Endothelial cell of umbilical vein (primary cell): ENCODE measurements around the gene HIPK4. TPM values are rescaled to one million over a fixed set of nuclear protein-coding genes. Genes with fewer than 3 reads are reported as not detected.

Experiments
- BruUV-seq: library from RNA; stranded (reverse); fragments of 400-500 nt; replicated peaks from 2 replicates; lab custom pipeline; 2021; lab: Mats Ljungman, UMichigan
- CTCF ChIA-PET: fragments of 300-600, 350-600 bp; sonication (Branson Sonifier 250); formaldehyde crosslinking; loops from one replicate; lab custom pipeline; 2021; ENCODE audit warnings: antibody characterized with exemption, inconsistent platforms; lab: Charles Lee
- POLR2A ChIA-PET: fragments of 300-600, 350-600 bp; sonication (Branson Sonifier 250); formaldehyde crosslinking; loops from one replicate; lab custom pipeline; 2021; ENCODE audit warnings: antibody characterized with exemption, inconsistent platforms; lab: Charles Lee
- DNase-seq: peaks from one replicate; pipeline ENCODE4 v3.0.0-alpha.2; 2011; ENCODE audit warnings: low read depth, low spot score
- FAIRE-seq: peaks from 2 replicates; lab custom pipeline; 2011; peaks lifted over from hg19 to GRCh38; lab: Jason Lieb, UNC
- H2AFZ ChIP-seq: 2 replicates; pipeline ENCODE4 v1.6.0; 2012; ENCODE audit warnings: low read depth, low read length, control low read depth, inconsistent platforms
- H3K27ac ChIP-seq: 2 replicates; pipeline ENCODE4 v1.5.1; 2011; ENCODE audit warnings: low read depth, mild to moderate bottlenecking, control low read depth, low read length, moderate library complexity; ENCODE audit not compliant: insufficient read depth
- H3K27me3 ChIP-seq, 2 experiments: 2 replicates each; pipeline versions ENCODE4 v1.6.0 to v1.6.1; 2011; ENCODE audit warnings: low read length in 2 of 2, mixed read lengths in 1 of 2; ENCODE audit not compliant: control insufficient read depth in 2 of 2, insufficient read depth in 2 of 2
- H3K36me3 ChIP-seq, 2 experiments: 2 replicates in 1 of 2; 3 replicates in 1 of 2; pipeline ENCODE4 v1.5.1; 2011; ENCODE audit warnings: low read length in 2 of 2, mild to moderate bottlenecking in 1 of 2, moderate library complexity in 1 of 2; ENCODE audit not compliant: control insufficient read depth in 2 of 2, insufficient read depth in 2 of 2; ENCODE audit errors: extremely low read depth in 1 of 2
- H3K4me1 ChIP-seq: 3 replicates; pipeline ENCODE4 v1.5.1; 2011; ENCODE audit warnings: mild to moderate bottlenecking, low read length; ENCODE audit not compliant: control insufficient read depth, insufficient read depth; ENCODE audit errors: extremely low read depth
- H3K4me2 ChIP-seq: 2 replicates; pipeline ENCODE4 v1.6.1; 2011; ENCODE audit warnings: low read length, control low read depth, mixed read lengths; ENCODE audit not compliant: insufficient read depth
- H3K4me3 ChIP-seq, 3 experiments: fragments of 200-600 bp in 1 of 3; sonication (generic), shearing (Covaris generic) in 1 of 3; replicated peaks in 1 of 3; 2 replicates each; pipeline ENCODE4 v1.5.1; 2011 to 2016; ENCODE audit warnings: control low read depth in 3 of 3, low read length in 3 of 3, mild to moderate bottlenecking in 2 of 3, inconsistent platforms in 1 of 3, low read depth in 1 of 3, moderate library complexity in 1 of 3; ENCODE audit not compliant: insufficient read depth in 1 of 3
- H3K79me2 ChIP-seq: 2 replicates; pipeline ENCODE4 v1.6.0; 2012; ENCODE audit warnings: low read length, inconsistent platforms; ENCODE audit not compliant: control insufficient read depth, insufficient read depth
- H3K9ac ChIP-seq: replicated peaks from 2 replicates; pipeline ENCODE3; 2011; ENCODE audit warnings: low read length, control low read depth; ENCODE audit not compliant: insufficient read depth; ENCODE audit errors: extremely low read depth
- H3K9me1 ChIP-seq: replicated peaks from 3 replicates; pipeline ENCODE4 v1.6.0; 2011; ENCODE audit warnings: mild to moderate bottlenecking, low read length; ENCODE audit not compliant: control insufficient read depth, insufficient read depth; ENCODE audit errors: extremely low read depth
- H3K9me3 ChIP-seq: replicated peaks from 2 replicates; pipeline ENCODE4 v1.5.1; 2012; ENCODE audit warnings: low read length, inconsistent platforms; ENCODE audit not compliant: control insufficient read depth, insufficient read depth
- H4K20me1 ChIP-seq: replicated peaks from 2 replicates; pipeline ENCODE3; 2011; ENCODE audit warnings: mild to moderate bottlenecking, low read length; ENCODE audit not compliant: control insufficient read depth, insufficient read depth; ENCODE audit errors: extremely low read depth
- GATA2 ChIP-seq: IDR thresholded peaks from 2 replicates; pipeline ENCODE4 v1.7.0; 2011; ENCODE audit warnings: low read depth, mild to moderate bottlenecking, moderate library complexity, mixed read lengths, low read length; ENCODE audit not compliant: insufficient read length, insufficient read depth
- JUN ChIP-seq: IDR thresholded peaks from 2 replicates; pipeline ENCODE4 v1.6.1; 2011; ENCODE audit warnings: borderline replicate concordance, low read depth; ENCODE audit not compliant: insufficient read length, insufficient read depth
- POLR2AphosphoS5 ChIP-seq: IDR thresholded peaks from 2 replicates; pipeline ENCODE4 v1.6.1; 2012; ENCODE audit warnings: low read depth, mild to moderate bottlenecking, control low read depth, low read length, moderate library complexity; ENCODE audit not compliant: insufficient read depth
- dilution Hi-C: fragments of 300-500 bp; cut with MboI; formaldehyde crosslinking; loops from one replicate; pipeline ENCODE4 v1.15.0; 2019; ENCODE audit warnings: low sequenced_read_pairs; ENCODE audit not compliant: extremely low pct_ligation_motif_present
- intact Hi-C: fragments of 100-400 bp; cut with micrococcal nuclease; formaldehyde crosslinking; loops from one replicate; pipeline ENCODE4 v1.10.0; 2022
- polyA plus RNA-seq, 4 experiments: library from polyadenylated mRNA; depleted of rRNA in 3 of 4; stranded (reverse) in 3 of 4; unstranded in 1 of 4; fragments of >200 nt; gene quantifications; 2 replicates each; pipeline versions ENCODE4 v1.2.1 to v1.2.3, GENCODE V29; 2011 to 2012; ENCODE audit warnings: missing spikeins in 1 of 4
- total RNA-seq: library from RNA; stranded (reverse); gene quantifications from 2 replicates; pipeline ENCODE4 v1.2.3, GENCODE V29; 2021
- TF ChIP-seq, protein P1 (sequence below), 2 donors: IDR thresholded peaks; 1 replicate in 1 of 2; 2 replicates in 1 of 2; pipeline ENCODE4 v1.5.1; 2011; ENCODE audit warnings: low read length in 2 of 2, mild to moderate bottlenecking in 2 of 2, moderate library complexity in 2 of 2, control low read depth in 1 of 2, inconsistent platforms in 1 of 2, low read depth in 1 of 2; ENCODE audit not compliant: insufficient read depth in 1 of 2; ENCODE audit errors: extremely low read depth in 1 of 2

HIPK4 gene
- total and polyA plus RNA-seq, 2 donors (not counting 3 experiments of a cell fraction or from before 2014, with no cell fraction given) = 0.12 TPM; not detected in 1

DNA sequence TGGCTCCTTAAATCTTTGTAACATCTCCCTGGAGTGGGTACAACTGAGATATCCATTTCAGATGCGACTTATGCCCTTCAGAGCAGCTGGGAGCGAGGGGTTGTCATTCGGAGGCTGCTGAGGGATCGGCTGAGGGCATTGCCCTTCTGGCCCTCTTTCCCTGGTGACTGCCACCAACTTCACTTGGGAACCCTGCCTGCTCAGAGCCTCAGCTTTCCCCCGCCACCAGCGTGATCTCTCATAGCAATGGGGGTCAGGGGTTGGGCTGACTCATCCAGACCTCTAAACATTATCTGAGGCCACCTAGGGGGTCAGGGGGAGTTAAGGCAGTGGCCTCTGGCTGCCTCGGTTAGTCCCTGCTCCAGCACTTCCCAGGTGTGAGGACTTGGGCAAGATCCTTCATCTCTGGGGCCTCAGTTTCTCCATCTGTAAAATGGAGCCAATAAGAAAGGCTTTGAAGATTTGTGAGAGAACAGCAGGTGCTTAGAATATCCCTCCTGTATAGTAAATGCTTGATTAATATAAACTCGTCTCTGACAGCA lies 22.0 kb upstream of the HIPK4 start:
- no peak overlapping the region for H3K9ac ChIP-seq
- BruUV-seq = no TSS peak
- no peak overlapping the region for H3K4me3 ChIP-seq
- H3K27ac ChIP-seq = no peak overlapping the region
- H3K79me2 ChIP-seq = no peaks in the 10 kb centered on the region
- H3K9me1 ChIP-seq = no peaks in the 10 kb centered on the region
- no peaks in the 10 kb centered on the region for H3K9me3 ChIP-seq
- no peak overlapping the region for H3K4me2 ChIP-seq
- intact Hi-C loops = no loop called here
- no peaks in the 10 kb centered on the region for H3K27me3 ChIP-seq
- no peak for DNase-seq
- ChIA-PET POLR2A (no interaction called here), CTCF (interaction anchor here (0.6 to 1.8 kb wide), 2 partner anchors 8 to 77 kb away, joined by 3 to 12 read pairs; no protein-coding TSS in a partner anchor)
- FAIRE-seq = no peak
- no peak overlapping the region for H2AFZ ChIP-seq
- dilution Hi-C loops = no loop called here
- H3K36me3 ChIP-seq = no peaks in the 10 kb centered on the region
- peaks cover 3% of the 10 kb centered on the region for H3K4me1 ChIP-seq
- H4K20me1 ChIP-seq = no peaks in the 10 kb centered on the region
- TF ChIP-seq, protein P1, sequence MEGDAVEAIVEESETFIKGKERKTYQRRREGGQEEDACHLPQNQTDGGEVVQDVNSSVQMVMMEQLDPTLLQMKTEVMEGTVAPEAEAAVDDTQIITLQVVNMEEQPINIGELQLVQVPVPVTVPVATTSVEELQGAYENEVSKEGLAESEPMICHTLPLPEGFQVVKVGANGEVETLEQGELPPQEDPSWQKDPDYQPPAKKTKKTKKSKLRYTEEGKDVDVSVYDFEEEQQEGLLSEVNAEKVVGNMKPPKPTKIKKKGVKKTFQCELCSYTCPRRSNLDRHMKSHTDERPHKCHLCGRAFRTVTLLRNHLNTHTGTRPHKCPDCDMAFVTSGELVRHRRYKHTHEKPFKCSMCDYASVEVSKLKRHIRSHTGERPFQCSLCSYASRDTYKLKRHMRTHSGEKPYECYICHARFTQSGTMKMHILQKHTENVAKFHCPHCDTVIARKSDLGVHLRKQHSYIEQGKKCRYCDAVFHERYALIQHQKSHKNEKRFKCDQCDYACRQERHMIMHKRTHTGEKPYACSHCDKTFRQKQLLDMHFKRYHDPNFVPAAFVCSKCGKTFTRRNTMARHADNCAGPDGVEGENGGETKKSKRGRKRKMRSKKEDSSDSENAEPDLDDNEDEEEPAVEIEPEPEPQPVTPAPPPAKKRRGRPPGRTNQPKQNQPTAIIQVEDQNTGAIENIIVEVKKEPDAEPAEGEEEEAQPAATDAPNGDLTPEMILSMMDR (IDR thresholded peaks at IDR 0.05; ENCODE audit: extremely low read depth in 1 of 2, insufficient read depth in 1 of 2, low read depth in 1 of 2, low read length in 2 of 2) = no peak
- TF ChIP-seq JUN = no peak
- TF ChIP-seq POLR2AphosphoS5 = no peak
- TF ChIP-seq GATA2 = no peak
